DMS79 (cell line): ENCODE data around the gene EYS.
"Not testable (repeated sequence)": the region's sequence is repeated elsewhere in the genome, so short reads cannot be mapped to it uniquely, and the experiment has no call there.

Experiments used
- DNase-seq: peaks from one replicate; lab custom pipeline; 2025; lab: John Stamatoyannopoulos, UW

The EYS gene

GRCh38 chr6:65452333-65452732 is 254.7 kb downstream of the EYS start:
- no peak for DNase-seq

- DNase-seq, result no peak
These were observed 256.6 kb downstream of the EYS start for GRCh38 chr6:65450451-65450850.

GRCh38 chr6:65449926-65450325 is 257.1 kb downstream of the EYS start:
- no peak for DNase-seq

GRCh38 chr6:65448866-65449265 is 258.2 kb downstream of the EYS start:
- no peak for DNase-seq

GRCh38 chr6:65436281-65436680 is 270.7 kb downstream of the EYS start:
- no peak for DNase-seq

GRCh38 chr6:65416621-65417020 is 290.4 kb downstream of the EYS start:
- DNase-seq, result no peak

GRCh38 chr6:65410309-65410708 is 296.7 kb downstream of the EYS start:
- DNase-seq, result no peak

GRCh38 chr6:65402564-65402963 is 304.5 kb downstream of the EYS start:
- DNase-seq, result no peak

- DNase-seq, result no peak
These were observed 307.5 kb downstream of the EYS start for GRCh38 chr6:65399355-65400084.

GRCh38 chr6:65398851-65399250 is 308.2 kb downstream of the EYS start:
- DNase-seq, result no peak

GRCh38 chr6:65350530-65350929 is 356.5 kb downstream of the EYS start:
- DNase-seq, result no peak

GRCh38 chr6:65302655-65303054 is 404.4 kb downstream of the EYS start:
- DNase-seq, result not testable (repeated sequence)

GRCh38 chr6:65299236-65299635 is 407.8 kb downstream of the EYS start:
- DNase-seq, result no peak

- no peak for DNase-seq
These were observed 411.2 kb downstream of the EYS start for GRCh38 chr6:65295812-65296211.

- no peak for DNase-seq
These were observed 417.5 kb downstream of the EYS start for GRCh38 chr6:65289491-65289890.

- DNase-seq, result no peak
These were observed 421.8 kb downstream of the EYS start for GRCh38 chr6:65285275-65285674.

GRCh38 chr6:65280060-65280459 is 427.0 kb downstream of the EYS start:
- no peak for DNase-seq

GRCh38 chr6:65262241-65262640 is 444.8 kb downstream of the EYS start:
- DNase-seq, result no peak

GRCh38 chr6:65259982-65260381 is 447.0 kb downstream of the EYS start:
- DNase-seq, result no peak

- DNase-seq, result no peak
These were observed 448.0 kb downstream of the EYS start for GRCh38 chr6:65259059-65259458.

- DNase-seq, result no peak
These were observed 454.0 kb downstream of the EYS start for GRCh38 chr6:65253041-65253440.

GRCh38 chr6:65248101-65248610 is 458.9 kb downstream of the EYS start:
- DNase-seq, result no peak

GRCh38 chr6:65231616-65232015 is 475.4 kb downstream of the EYS start:
- DNase-seq, result no peak

- no peak for DNase-seq
These were observed 477.2 kb downstream of the EYS start for GRCh38 chr6:65229825-65230224.
